Vagina (tissue), 2 donors: Measurements from ENCODE around the gene MYH4. TPM values are rescaled to one million over a fixed set of nuclear protein-coding genes. Genes with fewer than 3 reads are reported as not detected.

Source experiments
- DNase-seq, 2 donors: peaks; one replicate each; pipeline ENCODE4 v3.0.0-alpha.2; 2017; ENCODE audit errors: extremely low spot score in 2 of 2
- H3K27ac ChIP-seq: fragments of 200-600 bp; sonication (generic); one replicate; pipeline ENCODE4 v1.5.1; 2019
- H3K27me3 ChIP-seq: fragments of 200-600 bp; sonication (generic); one replicate; pipeline ENCODE4 v1.5.1; 2019
- H3K36me3 ChIP-seq, 2 donors: fragments of 200-600 bp; sonication (generic); one replicate each; pipeline ENCODE4 v1.5.1; 2017 to 2019
- H3K4me1 ChIP-seq: fragments of 200-600 bp; sonication (generic); one replicate; pipeline ENCODE4 v1.5.1; 2019
- H3K4me3 ChIP-seq, 2 donors: fragments of 200-600 bp; sonication (generic); 1 replicate in 1 of 2; 2 replicates in 1 of 2; pipeline ENCODE4 v1.5.1; 2016 to 2019
- H3K9me3 ChIP-seq: fragments of 200-600 bp; sonication (generic); one replicate; pipeline ENCODE4 v1.5.1; 2019
- POLR2A ChIP-seq, 2 donors: fragments of 450-650 bp; IDR thresholded peaks; one replicate each; pipeline ENCODE4 v1.6.1; 2017; ENCODE audit warnings: antibody characterized with exemption in 2 of 2, mild to moderate bottlenecking in 2 of 2, moderate library complexity in 2 of 2
- POLR2AphosphoS5 ChIP-seq, 2 donors: sonication (generic); formaldehyde crosslinking; IDR thresholded peaks; one replicate each; pipeline ENCODE4 v1.9.0; 2017; ENCODE audit warnings: antibody characterized with exemption in 2 of 2, mild to moderate bottlenecking in 2 of 2, low read depth in 1 of 2; ENCODE audit not compliant: insufficient read depth in 1 of 2
- intact Hi-C: fragments of 100-400 bp; cut with DNase I; formaldehyde crosslinking; loops from one replicate; pipeline ENCODE4 v1.15.1; 2023
- total RNA-seq: library from RNA; depleted of rRNA; stranded (reverse); fragments of >200 nt; gene quantifications from one replicate; pipeline ENCODE4 v1.2.3, GENCODE V29; 2016
- TF ChIP-seq, protein P1 (sequence below), 3 experiments: fragments of 450-650 bp in 2 of 3; fragments of 200-600 bp in 1 of 3; sonication (generic) in 1 of 3; IDR thresholded peaks; one replicate each; pipeline ENCODE4 v1.5.1; 2017 to 2019; ENCODE audit warnings: antibody characterized with exemption in 3 of 3, mild to moderate bottlenecking in 2 of 3, moderate library complexity in 2 of 3

The MYH4 gene
- total RNA-seq, 1 donor from 2014 or later: not detected

DNA sequence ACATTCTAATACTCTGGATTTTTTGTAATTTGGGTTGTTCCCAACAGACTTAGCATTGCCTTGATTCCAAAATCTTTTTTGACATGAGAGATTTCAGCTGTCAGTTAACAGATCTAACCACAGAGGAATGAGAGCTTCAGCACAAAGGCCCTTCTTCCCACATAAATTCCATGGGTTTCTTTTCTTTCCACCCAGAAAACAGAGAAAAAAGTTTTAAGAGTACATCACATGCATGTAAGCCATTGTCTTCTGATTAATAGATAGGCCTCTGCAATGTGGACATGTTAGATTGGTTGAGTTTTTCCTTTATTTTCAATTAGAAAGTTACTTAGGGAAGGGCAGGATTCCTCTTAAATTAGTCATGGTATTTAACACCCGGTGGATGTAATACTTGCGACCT is 48.5 kb downstream of the MYH4 start:
- no peak for DNase-seq
- H3K4me3 ChIP-seq: no peak overlapping the region
- no peaks in the 10 kb centered on the region for H3K27me3 ChIP-seq
- no peaks in the 10 kb centered on the region for H3K9me3 ChIP-seq
- no peak overlapping the region for H3K27ac ChIP-seq
- no peaks in the 10 kb centered on the region for H3K36me3 ChIP-seq
- TF ChIP-seq POLR2AphosphoS5 (IDR thresholded peaks at IDR 0.05; ENCODE audit: insufficient read depth in 1 of 2, low read depth in 1 of 2): no peak
- TF ChIP-seq POLR2A (IDR thresholded peaks at IDR 0.05): no peak
- TF ChIP-seq, protein P1, sequence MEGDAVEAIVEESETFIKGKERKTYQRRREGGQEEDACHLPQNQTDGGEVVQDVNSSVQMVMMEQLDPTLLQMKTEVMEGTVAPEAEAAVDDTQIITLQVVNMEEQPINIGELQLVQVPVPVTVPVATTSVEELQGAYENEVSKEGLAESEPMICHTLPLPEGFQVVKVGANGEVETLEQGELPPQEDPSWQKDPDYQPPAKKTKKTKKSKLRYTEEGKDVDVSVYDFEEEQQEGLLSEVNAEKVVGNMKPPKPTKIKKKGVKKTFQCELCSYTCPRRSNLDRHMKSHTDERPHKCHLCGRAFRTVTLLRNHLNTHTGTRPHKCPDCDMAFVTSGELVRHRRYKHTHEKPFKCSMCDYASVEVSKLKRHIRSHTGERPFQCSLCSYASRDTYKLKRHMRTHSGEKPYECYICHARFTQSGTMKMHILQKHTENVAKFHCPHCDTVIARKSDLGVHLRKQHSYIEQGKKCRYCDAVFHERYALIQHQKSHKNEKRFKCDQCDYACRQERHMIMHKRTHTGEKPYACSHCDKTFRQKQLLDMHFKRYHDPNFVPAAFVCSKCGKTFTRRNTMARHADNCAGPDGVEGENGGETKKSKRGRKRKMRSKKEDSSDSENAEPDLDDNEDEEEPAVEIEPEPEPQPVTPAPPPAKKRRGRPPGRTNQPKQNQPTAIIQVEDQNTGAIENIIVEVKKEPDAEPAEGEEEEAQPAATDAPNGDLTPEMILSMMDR (IDR thresholded peaks at IDR 0.05): no peak
- intact Hi-C loops: no loop called here
- no peaks in the 10 kb centered on the region for H3K4me1 ChIP-seq

DNA sequence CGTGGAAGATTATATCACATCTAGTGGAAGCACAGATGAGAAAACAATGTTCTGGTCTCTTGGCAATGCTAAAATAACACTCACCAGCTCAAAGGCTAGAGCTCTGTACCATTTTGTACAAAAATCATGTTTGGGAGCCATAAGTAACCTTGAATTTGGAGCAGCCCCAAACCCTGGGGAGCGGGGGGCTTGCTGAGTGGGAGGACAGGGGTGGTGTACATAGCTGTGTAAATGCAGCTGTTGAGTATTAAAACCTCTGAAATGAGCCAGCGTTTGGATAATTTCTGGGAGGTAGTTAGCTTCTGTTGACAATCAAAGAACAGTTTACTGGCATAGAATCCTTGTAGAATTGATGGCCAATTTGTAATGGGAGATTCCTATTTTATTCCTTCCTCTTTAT is 51.9 kb downstream of the MYH4 start:
- intact Hi-C loops: no loop called here
- no peak overlapping the region for H3K4me3 ChIP-seq
- DNase-seq: no peak
- H3K36me3 ChIP-seq: no peaks in the 10 kb centered on the region
- TF ChIP-seq POLR2A (IDR thresholded peaks at IDR 0.05) (no peak), POLR2AphosphoS5 (IDR thresholded peaks at IDR 0.05; ENCODE audit: insufficient read depth in 1 of 2, low read depth in 1 of 2) (no peak)
- TF ChIP-seq, protein P1 (IDR thresholded peaks at IDR 0.05): no peak
- H3K9me3 ChIP-seq: no peaks in the 10 kb centered on the region
- H3K27ac ChIP-seq: no peak overlapping the region
- no peaks in the 10 kb centered on the region for H3K27me3 ChIP-seq
- H3K4me1 ChIP-seq: no peaks in the 10 kb centered on the region

DNA sequence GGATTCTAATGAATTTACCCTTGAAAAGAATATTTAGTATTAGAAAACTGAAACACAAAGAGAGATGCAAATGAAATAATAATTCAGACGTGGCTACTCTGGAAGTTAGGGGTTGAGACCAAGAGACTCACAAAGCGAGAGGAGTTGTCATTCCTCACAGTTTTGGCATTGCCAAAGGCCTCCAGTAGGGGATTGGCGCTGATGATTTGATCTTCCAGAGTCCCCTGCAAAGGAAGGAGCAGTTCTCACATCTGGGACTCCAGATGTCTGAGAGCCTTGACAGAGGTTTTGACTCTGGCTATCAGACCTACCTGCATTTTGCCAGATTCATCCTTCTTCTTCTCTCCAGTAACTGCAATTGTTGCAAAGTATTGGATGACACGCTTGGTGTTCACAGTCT is 54.2 kb downstream of the MYH4 start:
- Histone ChIP-seq H3K9me3 (no peaks in the 10 kb centered on the region), H3K36me3 (no peaks in the 10 kb centered on the region), H3K27ac (no peak overlapping the region), H3K27me3 (no peaks in the 10 kb centered on the region), H3K4me3 (no peak overlapping the region), H3K4me1 (no peaks in the 10 kb centered on the region)
- TF ChIP-seq, protein P1 (IDR thresholded peaks at IDR 0.05): no peak
- no peak for TF ChIP-seq POLR2A (IDR thresholded peaks at IDR 0.05)
- no peak for TF ChIP-seq POLR2AphosphoS5 (IDR thresholded peaks at IDR 0.05; ENCODE audit: insufficient read depth in 1 of 2, low read depth in 1 of 2)
- no peak for DNase-seq
- intact Hi-C loops: no loop called here

DNA sequence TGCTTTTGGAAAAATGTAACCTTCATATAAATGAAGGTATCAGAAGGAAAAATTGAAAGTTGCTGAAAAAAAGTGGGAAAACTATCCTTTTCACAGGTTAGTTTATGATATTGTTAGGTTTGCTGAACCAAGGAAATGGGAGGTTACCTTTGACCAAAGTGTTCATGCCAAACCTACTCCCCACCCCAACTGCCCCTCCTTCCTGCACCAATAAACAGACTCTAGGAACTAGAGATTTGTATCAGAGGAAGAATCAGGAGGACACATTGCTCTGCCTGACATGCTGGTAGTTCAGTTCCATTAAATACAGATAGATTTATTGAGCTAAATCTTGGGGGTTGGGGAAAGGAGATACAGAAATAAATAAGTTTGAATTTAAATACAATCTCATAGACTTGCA is 65.8 kb downstream of the MYH4 start:
- no peaks in the 10 kb centered on the region for H3K36me3 ChIP-seq
- H3K4me1 ChIP-seq: no peaks in the 10 kb centered on the region
- no peaks in the 10 kb centered on the region for H3K27me3 ChIP-seq
- no peaks in the 10 kb centered on the region for H3K9me3 ChIP-seq
- no peak overlapping the region for H3K4me3 ChIP-seq
- DNase-seq: no peak
- TF ChIP-seq, protein P1 (IDR thresholded peaks at IDR 0.05): no peak
- TF ChIP-seq POLR2AphosphoS5 (IDR thresholded peaks at IDR 0.05; ENCODE audit: insufficient read depth in 1 of 2, low read depth in 1 of 2): no peak
- TF ChIP-seq POLR2A (IDR thresholded peaks at IDR 0.05): no peak
- intact Hi-C loops: no loop called here
- no peak overlapping the region for H3K27ac ChIP-seq

DNA sequence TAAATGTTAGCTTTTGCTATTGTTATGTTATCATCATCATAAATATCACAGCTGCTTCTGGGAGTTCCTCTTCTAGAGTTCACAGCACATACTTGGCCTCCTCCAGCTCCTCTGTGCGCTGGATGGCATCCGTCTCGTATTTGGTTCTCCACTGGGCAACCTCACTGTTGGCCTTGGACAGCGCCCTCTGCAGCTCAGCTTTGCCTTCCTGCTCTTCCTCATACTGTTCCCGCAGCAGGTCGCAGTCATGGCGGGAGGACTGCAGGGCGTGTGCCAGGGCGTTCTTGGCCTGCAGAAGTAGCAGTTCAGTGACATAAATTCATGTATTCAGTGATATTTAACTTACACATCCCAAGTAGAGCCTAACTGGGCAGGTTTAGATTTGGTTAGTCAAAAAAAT is 71.0 kb downstream of the MYH4 start:
- H3K9me3 ChIP-seq: no peaks in the 10 kb centered on the region
- intact Hi-C loops: no loop called here
- no peak overlapping the region for H3K27ac ChIP-seq
- H3K4me3 ChIP-seq: no peak overlapping the region
- TF ChIP-seq, protein P1 (IDR thresholded peaks at IDR 0.05): no peak
- no peak for TF ChIP-seq POLR2A (IDR thresholded peaks at IDR 0.05)
- TF ChIP-seq POLR2AphosphoS5 (IDR thresholded peaks at IDR 0.05; ENCODE audit: insufficient read depth in 1 of 2, low read depth in 1 of 2): no peak
- no peak for DNase-seq
- no peaks in the 10 kb centered on the region for H3K36me3 ChIP-seq
- H3K4me1 ChIP-seq: no peaks in the 10 kb centered on the region
- no peaks in the 10 kb centered on the region for H3K27me3 ChIP-seq
